HepG2 (cell line): ENCODE measurements around the gene NOL4L. TPM values are rescaled to one million over a fixed set of nuclear protein-coding genes. Genes with fewer than 3 reads are reported as not detected.

Experiments
- ATAC-seq: fragments of 200-7000 bp; cut with Tn5 transposase; 3 replicates; pipeline ENCODE4 v1.9.1; 2020; ENCODE audit warnings: mild to moderate bottlenecking, moderate library complexity
- BruUV-seq: library from RNA; stranded (reverse); fragments of 400-500 nt; replicated peaks from 2 replicates; lab custom pipeline; 2021; lab: Mats Ljungman, UMichigan
- CTCF ChIA-PET: fragments of 300-600 bp; formaldehyde crosslinking; extraction: SDS; loops from one replicate; lab custom pipeline; 2021; ENCODE audit warnings: low total read pairs, inconsistent platforms, low intra/inter-chr PET ratio; lab: Yijun Ruan, JAX
- POLR2A ChIA-PET: fragments of 350-600 bp; sonication (Branson Sonifier 250); formaldehyde crosslinking; loops from one replicate; lab custom pipeline; 2020; ENCODE audit warnings: antibody characterized with exemption, inconsistent platforms; lab: Yijun Ruan, JAX
- DNase-seq: peaks from one replicate; pipeline ENCODE4 v3.0.0-alpha.2; 2015; ENCODE audit warnings: low spot score
- FAIRE-seq: peaks from 3 replicates; lab custom pipeline; 2011; peaks lifted over from hg19 to GRCh38; lab: Jason Lieb, UNC
- H2AFZ ChIP-seq: one replicate; pipeline ENCODE4 v1.6.1; 2011; ENCODE audit warnings: low read length, inconsistent platforms
- H3K27ac ChIP-seq: fragments of 300-600 bp; 3 replicates; pipeline ENCODE4 v1.8.0; 2011; ENCODE audit warnings: mixed run types, mild to moderate bottlenecking, mixed read lengths, low read length, inconsistent platforms; ENCODE audit not compliant: insufficient read depth; ENCODE audit errors: extremely low read length
- H3K27me3 ChIP-seq, 2 experiments: fragments of 200-600 bp in 1 of 2; 2 replicates in 1 of 2; 3 replicates in 1 of 2; pipeline versions ENCODE4 v1.6.0 to v1.8.0; 2011; ENCODE audit warnings: low read length in 2 of 2, mild to moderate bottlenecking in 2 of 2, moderate library complexity in 2 of 2, inconsistent platforms in 1 of 2; ENCODE audit not compliant: insufficient read depth in 2 of 2, control insufficient read depth in 1 of 2
- H3K36me3 ChIP-seq, 2 experiments: fragments of 200-600 bp in 1 of 2; replicated peaks in 1 of 2; 2 replicates in 1 of 2; 3 replicates in 1 of 2; pipeline versions ENCODE4 v1.5.1 to v1.8.0; 2011; ENCODE audit warnings: low read length in 2 of 2, inconsistent platforms in 1 of 2; ENCODE audit not compliant: insufficient read depth in 2 of 2, control insufficient read depth in 1 of 2
- H3K4me1 ChIP-seq: 2 replicates; pipeline ENCODE4 v1.5.1; 2012; ENCODE audit warnings: low read length, inconsistent platforms; ENCODE audit not compliant: insufficient read depth
- H3K4me2 ChIP-seq: 2 replicates; pipeline ENCODE4 v1.6.0; 2011; ENCODE audit warnings: low read depth, low read length, inconsistent platforms
- H3K4me3 ChIP-seq, 3 experiments: fragments of 200-600 bp in 1 of 3; sonication (generic), shearing (Covaris generic) in 1 of 3; replicated peaks in 1 of 3; 2 replicates each; pipeline ENCODE4 v1.5.1; 2011 to 2016; ENCODE audit warnings: low read length in 3 of 3, inconsistent platforms in 2 of 3, low read depth in 2 of 3, mild to moderate bottlenecking in 2 of 3, control low read depth in 1 of 3, mixed read lengths in 1 of 3; ENCODE audit not compliant: insufficient read depth in 1 of 3
- H3K79me2 ChIP-seq: one replicate; pipeline ENCODE4 v1.6.1; 2011; ENCODE audit warnings: low read length, inconsistent platforms; ENCODE audit not compliant: insufficient read depth
- H3K9ac ChIP-seq: 2 replicates; pipeline ENCODE4 v1.6.0; 2011; ENCODE audit warnings: mild to moderate bottlenecking, low read depth, low read length, inconsistent platforms; ENCODE audit not compliant: insufficient read depth
- H3K9me3 ChIP-seq: 2 replicates; pipeline ENCODE4 v1.5.1; 2012; ENCODE audit warnings: mild to moderate bottlenecking, low read length
- H4K20me1 ChIP-seq: 2 replicates; pipeline ENCODE4 v1.6.0; 2011; ENCODE audit warnings: inconsistent platforms, mild to moderate bottlenecking, low read length, moderate library complexity; ENCODE audit not compliant: insufficient read depth
- E2F2 ChIP-seq: sonication (generic); formaldehyde crosslinking; IDR thresholded peaks from 2 replicates; pipeline ENCODE4 v1.4.0; 2020; ENCODE audit warnings: missing genetic modification reagents, borderline replicate concordance
- FLYWCH1 ChIP-seq: sonication (generic); formaldehyde crosslinking; IDR thresholded peaks from 2 replicates; pipeline ENCODE4 v1.8.1; 2023; ENCODE audit warnings: mild to moderate bottlenecking, missing genetic modification reagents
- FOXJ3 ChIP-seq: sonication (generic); formaldehyde crosslinking; IDR thresholded peaks from 2 replicates; pipeline ENCODE4 v1.4.0; 2020; ENCODE audit warnings: missing genetic modification reagents, mild to moderate bottlenecking, borderline replicate concordance
- KAT7 ChIP-seq: IDR thresholded peaks from 2 replicates; pipeline ENCODE4 v1.6.1; 2018; ENCODE audit warnings: borderline replicate concordance, missing compliant biosample characterization
- KLF16 ChIP-seq, 2 experiments: sonication (generic) in 1 of 2; formaldehyde crosslinking in 1 of 2; IDR thresholded peaks; 2 replicates each; pipeline versions ENCODE4 v1.6.1 to v1.8.0; 2016 to 2023; ENCODE audit warnings: missing genetic modification reagents in 2 of 2, missing compliant biosample characterization in 1 of 2
- MAFK ChIP-seq, 2 experiments: IDR thresholded peaks in 1 of 2; conservative IDR thresholded peaks in 1 of 2; 2 replicates each; pipeline ENCODE4 v1.6.1; 2011; ENCODE audit warnings: improper control_type of control experiment in 2 of 2, low read length in 2 of 2
- NFAT5 ChIP-seq: sonication (generic); formaldehyde crosslinking; IDR thresholded peaks from 2 replicates; pipeline ENCODE4 v1.4.0; 2020; ENCODE audit warnings: missing genetic modification reagents
- ONECUT2 ChIP-seq: sonication (generic); formaldehyde crosslinking; IDR thresholded peaks from 2 replicates; pipeline ENCODE4 v1.4.0; 2020; ENCODE audit warnings: missing genetic modification reagents
- PPARG ChIP-seq: conservative IDR thresholded peaks from 2 replicates; pipeline ENCODE4 v1.6.1; 2016; ENCODE audit warnings: missing biosample characterization, missing genetic modification reagents
- RCOR2 ChIP-seq: IDR thresholded peaks from 2 replicates; pipeline ENCODE4 v1.6.1; 2016; ENCODE audit warnings: missing biosample characterization, missing genetic modification reagents
- RFXANK ChIP-seq: IDR thresholded peaks from 2 replicates; pipeline ENCODE4 v1.6.1; 2016
- SALL1 ChIP-seq: sonication (generic); formaldehyde crosslinking; IDR thresholded peaks from 2 replicates; pipeline ENCODE4 v1.8.0; 2022; ENCODE audit warnings: mild to moderate bottlenecking, missing genetic modification reagents
- SNAPC2 ChIP-seq: sonication (generic); formaldehyde crosslinking; IDR thresholded peaks from 2 replicates; pipeline ENCODE4 v1.8.1; 2022; ENCODE audit warnings: mild to moderate bottlenecking, missing genetic modification reagents
- ZFP62 ChIP-seq: sonication (generic); formaldehyde crosslinking; IDR thresholded peaks from 2 replicates; pipeline ENCODE4 v1.4.0; 2020; ENCODE audit warnings: missing genetic modification reagents
- ZNF652 ChIP-seq: IDR thresholded peaks from 2 replicates; pipeline ENCODE4 v1.6.1; 2016; ENCODE audit warnings: low read depth, borderline replicate concordance
- ZNF776 ChIP-seq: sonication (generic); formaldehyde crosslinking; IDR thresholded peaks from 2 replicates; pipeline ENCODE4 v1.4.0; 2020; ENCODE audit warnings: mild to moderate bottlenecking, missing genetic modification reagents
- ZNF790 ChIP-seq: sonication (generic); formaldehyde crosslinking; IDR thresholded peaks from 2 replicates; pipeline ENCODE4 v1.8.0; 2022; ENCODE audit warnings: missing genetic modification reagents, mild to moderate bottlenecking, borderline replicate concordance
- ZNF850 ChIP-seq: sonication (generic); formaldehyde crosslinking; conservative IDR thresholded peaks from 2 replicates; pipeline ENCODE4 v1.9.0; 2021; ENCODE audit warnings: mild to moderate bottlenecking, missing genetic modification reagents
- WGBS: methylation state at CpG from one replicate; pipeline ENCODE4 v1.1.6; 2017; ENCODE audit warnings: low lambda C conversion rate; 5-methylcytosine and 5-hydroxymethylcytosine counted together
- in situ Hi-C: cut with HindIII; loops from 2 replicates; pipeline ENCODE4 v1.10.0; 2017; ENCODE audit warnings: low pct_unique_long_range_greater_than_20kb; ENCODE audit not compliant: extremely low pct_ligation_motif_present
- intact Hi-C: fragments of 100-400 bp; cut with micrococcal nuclease; formaldehyde crosslinking; loops from one replicate; pipeline ENCODE4 v1.10.0; 2022; ENCODE audit not compliant: unreplicated experiment
- polyA plus RNA-seq, 8 experiments: library from polyadenylated mRNA; depleted of rRNA in 3 of 8; stranded (reverse) in 7 of 8; unstranded in 1 of 8; fragments of >200 nt; fragmentation: Illumina TruSeq in 4 of 8; extraction: Trizol in 4 of 8; gene quantifications; 2 replicates each; pipeline versions ENCODE4 v1.2.1 to v1.2.3, GENCODE V29; 2011 to 2016; ENCODE audit warnings: low read depth in 4 of 8, missing spikeins in 1 of 8, mixed read lengths in 1 of 8; ENCODE audit not compliant: insufficient read depth in 1 of 8
- total RNA-seq, 5 experiments: library from RNA; depleted of rRNA; stranded (reverse); fragments of >200 nt; fragmentation: Illumina TruSeq; extraction: Trizol; gene quantifications; 2 replicates each; pipeline ENCODE4 v1.2.3, GENCODE V29; 2016; ENCODE audit warnings: low read depth in 1 of 5

The NOL4L gene
- total and polyA plus RNA-seq, 2 of the 13 experiments (the other 11 are each of a cell fraction or from before 2014, with no cell fraction given) = 16.6 to 35.4 TPM

GRCh38 chr20:32533732-32534131 is 51.4 kb downstream of the NOL4L start:
- DNase-seq (no peak), ATAC-seq (no peak), FAIRE-seq (no peak)
- Histone ChIP-seq H3K4me2 (no peak overlapping the region), H3K9ac (no peak overlapping the region), H3K4me1 (peaks cover 68% of the 10 kb centered on the region), H3K36me3 (no peaks in the 10 kb centered on the region), H3K27ac (no peak overlapping the region), H3K4me3 (no peak overlapping the region), H4K20me1 (no peaks in the 10 kb centered on the region), H2AFZ (no peak overlapping the region), H3K79me2 (no peaks in the 10 kb centered on the region), H3K9me3 (no peaks in the 10 kb centered on the region), H3K27me3 (0 out of 5 replicates have a peak, but pooled peaks cover 0 to 2% of the 10 kb centered on the region in 2 experiments)
- in situ Hi-C loops = no loop called here
- TF ChIP-seq ZFP62 = no peak
- no peak for TF ChIP-seq ONECUT2
- no peak for TF ChIP-seq ZNF790 (CRISPR knock-in tag)
- TF ChIP-seq NFAT5 (CRISPR knock-in tag) = no peak
- TF ChIP-seq ZNF776 (CRISPR knock-in tag) = no peak
- TF ChIP-seq KLF16 (CRISPR knock-in tag; IDR thresholded peaks at IDR 0.05) = no peak
- no peak for TF ChIP-seq SNAPC2
- no peak for TF ChIP-seq RFXANK
- no peak for TF ChIP-seq MAFK (conservative IDR thresholded peaks at IDR 0.05 in 1 of 2, IDR thresholded peaks at IDR 0.05 in 1 of 2; ENCODE audit: low read length in 2 of 2)
- no peak for TF ChIP-seq PPARG (CRISPR knock-in tag)
- no peak for TF ChIP-seq ZNF652 (CRISPR knock-in tag)
- TF ChIP-seq ZNF850 = no peak
- TF ChIP-seq FOXJ3 (CRISPR knock-in tag) = no peak
- TF ChIP-seq SALL1 (CRISPR knock-in tag) = no peak
- TF ChIP-seq E2F2 (CRISPR knock-in tag) = no peak
- TF ChIP-seq KAT7 (CRISPR knock-in tag) = no peak
- TF ChIP-seq RCOR2 (CRISPR knock-in tag) = no peak
- TF ChIP-seq FLYWCH1 (CRISPR knock-in tag) = no peak
- WGBS = 72% methylated on average over 5 of the region's 6 CpGs
- intact Hi-C loops = no loop called here
- CTCF ChIA-PET = interaction anchor here (1.1 kb wide), 1 partner anchor 12 kb away, joined by 4 read pairs; no protein-coding TSS in a partner anchor
- BruUV-seq = no TSS peak
- POLR2A ChIA-PET = interaction anchor here (3.6 kb wide), 1 partner anchor 10 kb away, joined by 37 read pairs; no protein-coding TSS in a partner anchor
